Stimulated activated CD8-positive, alpha-beta memory T cell treated with anti-CD3 and anti-CD28 coated beads, Interleukin-7, amount 100 ng/mL, for 4 hours (primary cell): ENCODE data around the gene TEX51.

Experiments used
- DNase-seq, 2 donors: peaks; one replicate each; pipeline ENCODE4 v3.0.0-alpha.2; 2020; ENCODE audit warnings: low read depth in 2 of 2

TEX51 gene

GRCh38 chr2:126898636-126899035 lies at the start of gene TEX51:
TEX51 (plus strand) TSS chr2:126898890; CDS start chr2:126898919, 29 bp downstream.
- no peak for DNase-seq

GRCh38 chr2:126849054-126849453 lies 49.6 kb upstream of the TEX51 start:
- DNase-seq: no peak

- no peak for DNase-seq
Observed at GRCh38 chr2:126849486-126849885, 49.2 kb upstream of the TEX51 start.

GRCh38 chr2:126849991-126850535 lies 48.6 kb upstream of the TEX51 start:
- no peak for DNase-seq

- DNase-seq: no peak
Observed at GRCh38 chr2:126850940-126851339, 47.8 kb upstream of the TEX51 start.

GRCh38 chr2:126851756-126852155 lies 46.9 kb upstream of the TEX51 start:
- DNase-seq: no peak

- no peak for DNase-seq
Observed at GRCh38 chr2:126852361-126852760, 46.3 kb upstream of the TEX51 start.

GRCh38 chr2:126855606-126856005 lies 43.1 kb upstream of the TEX51 start:
- DNase-seq: no peak

- no peak for DNase-seq
Observed at GRCh38 chr2:126856403-126856802, 42.3 kb upstream of the TEX51 start.

GRCh38 chr2:126857502-126857901 lies 41.2 kb upstream of the TEX51 start:
- DNase-seq: no peak

GRCh38 chr2:126858013-126858412 lies 40.7 kb upstream of the TEX51 start:
- DNase-seq: no peak

GRCh38 chr2:126858436-126858835 lies 40.3 kb upstream of the TEX51 start:
- DNase-seq: no peak

- DNase-seq: no peak
Observed at GRCh38 chr2:126858991-126859390, 39.7 kb upstream of the TEX51 start.

- DNase-seq: no peak
Observed at GRCh38 chr2:126859631-126860030, 39.1 kb upstream of the TEX51 start.

- no peak for DNase-seq
Observed at GRCh38 chr2:126860385-126860784, 38.3 kb upstream of the TEX51 start.

GRCh38 chr2:126862730-126863129 lies 36.0 kb upstream of the TEX51 start:
- DNase-seq: no peak

GRCh38 chr2:126863336-126864015 lies 35.2 kb upstream of the TEX51 start:
- no peak for DNase-seq

GRCh38 chr2:126864861-126865260 lies 33.8 kb upstream of the TEX51 start:
- no peak for DNase-seq

- DNase-seq: no peak
Observed at GRCh38 chr2:126866451-126866850, 32.2 kb upstream of the TEX51 start.

- no peak for DNase-seq
Observed at GRCh38 chr2:126874961-126875360, 23.7 kb upstream of the TEX51 start.

GRCh38 chr2:126876631-126877030 lies 22.1 kb upstream of the TEX51 start:
- DNase-seq: no peak

GRCh38 chr2:126877041-126877440 lies 21.6 kb upstream of the TEX51 start:
- no peak for DNase-seq

GRCh38 chr2:126877861-126878565 lies 20.7 kb upstream of the TEX51 start:
- DNase-seq: no peak
